Prostate gland (tissue), 2 donors: ENCODE data around the gene GRIN1.

Source experiments
- POLR2A ChIP-seq: fragments of 450-650 bp; IDR thresholded peaks from one replicate; pipeline ENCODE4 v1.6.1; 2016; ENCODE audit warnings: antibody characterized with exemption, mild to moderate bottlenecking
- POLR2AphosphoS5 ChIP-seq: sonication (generic); formaldehyde crosslinking; IDR thresholded peaks from one replicate; pipeline ENCODE4 v1.6.1; 2017; ENCODE audit warnings: antibody characterized with exemption
- TF ChIP-seq, protein P1 (sequence below), 4 experiments: fragments of 200-600 bp in 2 of 4; fragments of 450-650 bp in 2 of 4; sonication (generic) in 2 of 4; IDR thresholded peaks; 1 replicate in 3 of 4; 2 replicates in 1 of 4; pipeline ENCODE4 v1.5.1; 2016 to 2019; ENCODE audit warnings: antibody characterized with exemption in 4 of 4, mild to moderate bottlenecking in 2 of 4, moderate library complexity in 2 of 4

DNA sequence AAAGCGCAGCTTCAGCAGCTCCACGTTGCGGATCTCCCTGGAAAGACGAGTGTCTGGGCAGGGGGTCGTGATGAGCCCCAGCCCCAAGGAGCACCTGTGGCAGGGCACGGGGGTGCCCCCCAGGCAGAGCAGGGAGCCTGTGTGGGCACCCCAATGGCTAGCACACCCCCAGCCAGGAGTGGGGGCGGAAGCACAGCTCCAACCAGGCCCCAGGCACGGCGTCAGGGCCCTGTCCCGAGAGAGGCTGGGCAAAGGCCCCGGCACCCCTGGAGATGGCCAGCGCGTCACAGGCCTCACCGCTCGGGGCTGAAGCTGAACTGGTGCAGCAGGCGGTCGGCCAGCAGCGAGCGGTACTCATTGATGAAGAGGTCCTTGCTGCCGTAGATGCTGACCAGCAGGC, 41.5 kb downstream of the GRIN1 start:
- TF ChIP-seq, protein P1, sequence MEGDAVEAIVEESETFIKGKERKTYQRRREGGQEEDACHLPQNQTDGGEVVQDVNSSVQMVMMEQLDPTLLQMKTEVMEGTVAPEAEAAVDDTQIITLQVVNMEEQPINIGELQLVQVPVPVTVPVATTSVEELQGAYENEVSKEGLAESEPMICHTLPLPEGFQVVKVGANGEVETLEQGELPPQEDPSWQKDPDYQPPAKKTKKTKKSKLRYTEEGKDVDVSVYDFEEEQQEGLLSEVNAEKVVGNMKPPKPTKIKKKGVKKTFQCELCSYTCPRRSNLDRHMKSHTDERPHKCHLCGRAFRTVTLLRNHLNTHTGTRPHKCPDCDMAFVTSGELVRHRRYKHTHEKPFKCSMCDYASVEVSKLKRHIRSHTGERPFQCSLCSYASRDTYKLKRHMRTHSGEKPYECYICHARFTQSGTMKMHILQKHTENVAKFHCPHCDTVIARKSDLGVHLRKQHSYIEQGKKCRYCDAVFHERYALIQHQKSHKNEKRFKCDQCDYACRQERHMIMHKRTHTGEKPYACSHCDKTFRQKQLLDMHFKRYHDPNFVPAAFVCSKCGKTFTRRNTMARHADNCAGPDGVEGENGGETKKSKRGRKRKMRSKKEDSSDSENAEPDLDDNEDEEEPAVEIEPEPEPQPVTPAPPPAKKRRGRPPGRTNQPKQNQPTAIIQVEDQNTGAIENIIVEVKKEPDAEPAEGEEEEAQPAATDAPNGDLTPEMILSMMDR (IDR thresholded peaks at IDR 0.05), result no peak
- TF ChIP-seq POLR2A (no peak), POLR2AphosphoS5 (no peak)
